SK-N-SH (cell line): ENCODE data around the gene ARHGAP27. TPM values are rescaled to one million over a fixed set of nuclear protein-coding genes. Genes with fewer than 3 reads are reported as not detected.
A peak's percentile ranks its signal among the peaks of the same experiment; 100 is the strongest.

ENCODE experiments used
- CTCF ChIA-PET: fragments of 300-600, 350-600 bp; formaldehyde crosslinking; extraction: SDS; loops from one replicate; lab custom pipeline; 2021; lab: Yijun Ruan, JAX
- POLR2A ChIA-PET: fragments of 350-600 bp; sonication (Branson Sonifier 250); formaldehyde crosslinking; extraction: SDS; loops from one replicate; lab custom pipeline; 2020; ENCODE audit warnings: antibody characterized with exemption, inconsistent platforms; lab: Yijun Ruan, JAX
- DNase-seq: peaks from one replicate; pipeline ENCODE4 v3.0.0; 2012
- H2AFZ ChIP-seq: fragments of 200-600 bp; sonication (generic); 2 replicates; pipeline ENCODE4 v1.8.1; 2016; ENCODE audit warnings: antibody characterized with exemption, mild to moderate bottlenecking, low read depth
- H3F3A ChIP-seq: fragments of 200-600 bp; sonication (generic); replicated peaks from 2 replicates; pipeline ENCODE3; 2016; ENCODE audit warnings: antibody characterized with exemption, mild to moderate bottlenecking; ENCODE audit not compliant: insufficient read depth
- H3K27ac ChIP-seq, 2 experiments: fragments of 200-500 bp in 1 of 2; fragments of 200-600 bp in 1 of 2; sonication (Bioruptor generic) in 1 of 2; sonication (generic), shearing (Covaris generic) in 1 of 2; 2 replicates each; pipeline versions ENCODE4 v1.5.1 to v1.6.1; 2014 to 2016; ENCODE audit warnings: low read depth in 2 of 2, inconsistent platforms in 1 of 2, low read length in 1 of 2, mild to moderate bottlenecking in 1 of 2, mixed read lengths in 1 of 2
- H3K27me3 ChIP-seq: fragments of 200-600 bp; sonication (generic), shearing (Covaris generic); 2 replicates; pipeline ENCODE4 v1.6.1; 2016; ENCODE audit warnings: mixed run types; ENCODE audit not compliant: insufficient read depth
- H3K36me3 ChIP-seq, 2 experiments: fragments of 200-500 bp in 1 of 2; fragments of 200-600 bp in 1 of 2; sonication (Bioruptor generic) in 1 of 2; sonication (generic) in 1 of 2; replicated peaks in 1 of 2; 2 replicates each; pipeline versions ENCODE3 to v1.5.1; 2014 to 2016; ENCODE audit warnings: low read length in 1 of 2, mild to moderate bottlenecking in 1 of 2; ENCODE audit not compliant: insufficient read depth in 2 of 2, control insufficient read depth in 1 of 2
- H3K4me1 ChIP-seq, 2 experiments: fragments of 200-500 bp in 1 of 2; fragments of 200-600 bp in 1 of 2; sonication (Bioruptor generic) in 1 of 2; sonication (generic), shearing (Covaris generic) in 1 of 2; 2 replicates each; pipeline versions ENCODE4 v1.5.1 to v1.6.1; 2014 to 2016; ENCODE audit warnings: low read depth in 1 of 2, low read length in 1 of 2, mixed run types in 1 of 2; ENCODE audit not compliant: insufficient read depth in 2 of 2, control insufficient read depth in 1 of 2
- H3K4me2 ChIP-seq: fragments of 200-600 bp; sonication (generic), shearing (Covaris generic); 2 replicates; pipeline ENCODE4 v1.6.1; 2017; ENCODE audit warnings: mixed run types
- H3K4me3 ChIP-seq, 2 experiments: fragments of 200-500 bp in 1 of 2; fragments of 200-600 bp in 1 of 2; sonication (Bioruptor generic) in 1 of 2; sonication (generic), shearing (Covaris generic) in 1 of 2; 2 replicates each; pipeline versions ENCODE4 v1.5.1 to v1.8.1; 2014 to 2016; ENCODE audit warnings: low read depth in 2 of 2, inconsistent platforms in 1 of 2, low read length in 1 of 2, mild to moderate bottlenecking in 1 of 2, mixed read lengths in 1 of 2, moderate library complexity in 1 of 2
- H3K79me2 ChIP-seq: fragments of 200-600 bp; sonication (generic); 2 replicates; pipeline ENCODE4 v1.8.1; 2017; ENCODE audit warnings: mild to moderate bottlenecking; ENCODE audit not compliant: insufficient read depth
- H3K9ac ChIP-seq: fragments of 200-600 bp; sonication (generic); 2 replicates; pipeline ENCODE4 v1.6.1; 2017; ENCODE audit warnings: mixed run types
- H3K9me2 ChIP-seq: fragments of 200-600 bp; sonication (generic); 2 replicates; pipeline ENCODE4 v1.6.1; 2017; ENCODE audit warnings: mixed run types
- H3K9me3 ChIP-seq: fragments of 200-600 bp; sonication (generic); 2 replicates; pipeline ENCODE4 v1.6.1; 2017; ENCODE audit warnings: mixed run types, mild to moderate bottlenecking, moderate library complexity
- H4K20me1 ChIP-seq: fragments of 200-600 bp; sonication (generic); 2 replicates; pipeline ENCODE4 v1.6.1; 2017; ENCODE audit warnings: mild to moderate bottlenecking, mixed run types; ENCODE audit not compliant: insufficient read depth
- CTCF ChIP-seq: fragments of 200-600 bp; sonication (generic); IDR thresholded peaks from 2 replicates; pipeline ENCODE4 v1.6.1; 2017; ENCODE audit warnings: antibody characterized with exemption, mild to moderate bottlenecking, moderate library complexity
- EP300 ChIP-seq, 2 experiments: IDR thresholded peaks; 2 replicates each; pipeline versions ENCODE4 v1.4.0 to v1.6.1; 2012; ENCODE audit warnings: borderline replicate concordance in 1 of 2, low read depth in 1 of 2, low read length in 1 of 2
- FOSL2 ChIP-seq: IDR thresholded peaks from 2 replicates; pipeline ENCODE4 v1.4.0; 2012; ENCODE audit warnings: low read depth, mild to moderate bottlenecking, moderate library complexity, borderline replicate concordance
- JUND ChIP-seq: IDR thresholded peaks from 2 replicates; pipeline ENCODE4 v1.4.0; 2012
- MEF2A ChIP-seq: IDR thresholded peaks from 2 replicates; pipeline ENCODE4 v1.4.0; 2012; ENCODE audit warnings: low read depth, borderline replicate concordance
- NRF1 ChIP-seq: IDR thresholded peaks from 2 replicates; pipeline ENCODE4 v1.6.1; 2012; ENCODE audit warnings: low read depth, mild to moderate bottlenecking, low read length
- POLR2AphosphoS5 ChIP-seq: IDR thresholded peaks from 2 replicates; pipeline ENCODE4 v1.6.1; 2012; ENCODE audit warnings: low read depth, low read length
- RAD21 ChIP-seq: IDR thresholded peaks from 2 replicates; pipeline ENCODE4 v1.6.1; 2012; ENCODE audit warnings: mild to moderate bottlenecking, low read length
- RCOR1 ChIP-seq: fragments of 150-350 bp; IDR thresholded peaks from 2 replicates; pipeline ENCODE4 v1.6.1; 2017; ENCODE audit warnings: antibody characterized with exemption, low read length
- RFX5 ChIP-seq: IDR thresholded peaks from 2 replicates; pipeline ENCODE4 v1.6.1; 2012; ENCODE audit warnings: mild to moderate bottlenecking, improper control_type of control experiment, low read length
- SIN3A ChIP-seq: IDR thresholded peaks from 2 replicates; pipeline ENCODE4 v1.6.1; 2012; ENCODE audit warnings: low read depth, mild to moderate bottlenecking, low read length, moderate library complexity, borderline replicate concordance
- SMC3 ChIP-seq: IDR thresholded peaks from 2 replicates; pipeline ENCODE4 v1.6.1; 2012; ENCODE audit warnings: low read depth, low read length, improper control_type of control experiment
- TCF12 ChIP-seq: IDR thresholded peaks from 2 replicates; pipeline ENCODE4 v1.4.0; 2012
- USF1 ChIP-seq: IDR thresholded peaks from 2 replicates; pipeline ENCODE4 v1.4.0; 2012; ENCODE audit warnings: low read depth, borderline replicate concordance
- YY1 ChIP-seq: IDR thresholded peaks from 2 replicates; pipeline ENCODE4 v1.4.0; 2012; ENCODE audit warnings: low read depth, mild to moderate bottlenecking
- ZBTB33 ChIP-seq: IDR thresholded peaks from 2 replicates; pipeline ENCODE4 v1.4.0; 2012; ENCODE audit warnings: low read depth, borderline replicate concordance
- WGBS: methylation state at CpG from one replicate; pipeline ENCODE4 v1.1.6; 2017; ENCODE audit warnings: low lambda C conversion rate; 5-methylcytosine and 5-hydroxymethylcytosine counted together
- polyA plus RNA-seq, 3 experiments: library from polyadenylated mRNA; depleted of rRNA; stranded (reverse); fragments of >200 nt; gene quantifications; 2 replicates each; pipeline ENCODE4 v1.2.3, GENCODE V29; 2012

Gene ARHGAP27
- polyA plus RNA-seq, 1 of the 3 experiments (the other 2 are of a cell fraction), result 2.1 TPM

GRCh38 chr17:45363498-45363897, 69.2 kb downstream of the ARHGAP27 start:
- Histone ChIP-seq H3K36me3 (no peaks in the 10 kb centered on the region), H4K20me1 (no peaks in the 10 kb centered on the region), H3K4me3 (no peak overlapping the region), H2AFZ (no peak overlapping the region), H3K27ac (no peak overlapping the region), H3K4me2 (no peak overlapping the region), H3K9me3 (no peaks in the 10 kb centered on the region)
- no peak for TF ChIP-seq EP300 (IDR thresholded peaks at IDR 0.05; ENCODE audit: borderline replicate concordance in 1 of 2, low read depth in 1 of 2, low read length in 1 of 2)
- no peak for TF ChIP-seq FOSL2
- TF ChIP-seq JUND, result no peak
- TF ChIP-seq, all 33 proteins: peak for 0
- WGBS, result 94% methylated on average over 3 of the region's 3 CpGs
- ChIA-PET POLR2A (no interaction called here), CTCF (interaction anchor here (1.2 to 1.6 kb wide), 4 partner anchors 22 to 144 kb away, joined by 3 to 11 read pairs (median 4); no protein-coding TSS in a partner anchor)
- Histone ChIP-seq H3F3A (peaks cover 8% of the 10 kb centered on the region), H3K9me2 (no peaks in the 10 kb centered on the region), H3K27me3 (no peaks in the 10 kb centered on the region), H3K79me2 (no peaks in the 10 kb centered on the region), H3K4me1 (no peaks in the 10 kb centered on the region), H3K9ac (no peak overlapping the region)
- DNase-seq, result no peak

GRCh38 chr17:45361976-45362375, 70.7 kb downstream of the ARHGAP27 start:
- no peak overlapping the region for H3K27ac ChIP-seq
- H3K4me1 ChIP-seq, result no peaks in the 10 kb centered on the region
- no peaks in the 10 kb centered on the region for H3K27me3 ChIP-seq
- H3K9me3 ChIP-seq, result no peaks in the 10 kb centered on the region
- ChIA-PET POLR2A (no interaction called here), CTCF (interaction anchor here (1.2 to 1.4 kb wide), 3 partner anchors 23 to 127 kb away, joined by 3 to 4 read pairs (median 4); no protein-coding TSS in a partner anchor)
- H3K79me2 ChIP-seq, result no peaks in the 10 kb centered on the region
- no peaks in the 10 kb centered on the region for H3F3A ChIP-seq
- H3K4me2 ChIP-seq, result no peak overlapping the region
- TF ChIP-seq NRF1 (no peak), CTCF (no peak), YY1 (no peak), POLR2AphosphoS5 (no peak), MEF2A (no peak), SIN3A (no peak)
- H2AFZ ChIP-seq, result no peak overlapping the region
- H3K9me2 ChIP-seq, result no peaks in the 10 kb centered on the region
- H4K20me1 ChIP-seq, result no peaks in the 10 kb centered on the region
- no peak overlapping the region for H3K4me3 ChIP-seq
- no peak overlapping the region for H3K9ac ChIP-seq
- 72% methylated on average over 4 of the region's 4 CpGs for WGBS
- no peaks in the 10 kb centered on the region for H3K36me3 ChIP-seq
- peak; percentile 6 for DNase-seq

- CTCF ChIA-PET, result interaction anchor here (1.0 to 1.5 kb wide), 3 partner anchors 8 to 143 kb away, joined by 3 to 4 read pairs (median 3); no protein-coding TSS in a partner anchor
- no peak overlapping the region for H3K9ac ChIP-seq
These were observed 71.2 kb downstream of the ARHGAP27 start for GRCh38 chr17:45361451-45361850.

More at GRCh38 chr17:45361451-45361850, 71.2 kb downstream of the ARHGAP27 start:
- H3F3A ChIP-seq, result no peaks in the 10 kb centered on the region
- H4K20me1 ChIP-seq, result no peaks in the 10 kb centered on the region
- no peak overlapping the region for H3K27ac ChIP-seq
- no peaks in the 10 kb centered on the region for H3K36me3 ChIP-seq
- TF ChIP-seq TCF12 (no peak), RAD21 (no peak), RFX5 (no peak), ZBTB33 (no peak), SMC3 (no peak), RCOR1 (no peak), USF1 (no peak), MEF2A (no peak)
- H2AFZ ChIP-seq, result no peak overlapping the region
- no peak overlapping the region for H3K4me2 ChIP-seq
- no peaks in the 10 kb centered on the region for H3K9me2 ChIP-seq
- H3K4me3 ChIP-seq, result no peak overlapping the region
- no peaks in the 10 kb centered on the region for H3K9me3 ChIP-seq
- no peaks in the 10 kb centered on the region for H3K27me3 ChIP-seq
- no peaks in the 10 kb centered on the region for H3K79me2 ChIP-seq
- no peak for DNase-seq
- no peaks in the 10 kb centered on the region for H3K4me1 ChIP-seq
- 66% methylated on average over 3 of the region's 3 CpGs for WGBS
- POLR2A ChIA-PET, result no interaction called here
